Stimulated activated memory B cell treated with anti-CD40 and anti-IgM and Interleukin-4, amounts not matched to agents 10 μg/mL and 1 μg/mL and 100 μg/mL, for 72 hours (primary cell): ENCODE measurements around the gene MTIF2.
A peak's percentile ranks its signal among the peaks of the same experiment; 100 is the strongest.
"Not testable (repeated sequence)": the region's sequence is repeated elsewhere in the genome, so short reads cannot be mapped to it uniquely, and the experiment has no call there.

Experiments
- ATAC-seq: fragments of 150-1000 bp; cut with Tn5 transposase; 2 replicates; pipeline ENCODE4 v1.10.0; 2021
- H3K27ac Mint-ChIP-seq: one replicate; pipeline ENCODE4 v1.8.0; 2022; ENCODE audit warnings: mild to moderate bottlenecking, mixed read lengths
- H3K27me3 Mint-ChIP-seq: one replicate; pipeline ENCODE4 v1.8.0; 2022; ENCODE audit warnings: mixed read lengths
- H3K36me3 Mint-ChIP-seq: one replicate; pipeline ENCODE4 v1.8.0; 2022; ENCODE audit warnings: mixed read lengths
- H3K4me1 Mint-ChIP-seq: one replicate; pipeline ENCODE4 v1.8.0; 2022; ENCODE audit warnings: mixed read lengths
- H3K4me3 Mint-ChIP-seq: one replicate; pipeline ENCODE4 v1.8.0; 2022; ENCODE audit warnings: mild to moderate bottlenecking, moderate library complexity, mixed read lengths
- H3K9me3 Mint-ChIP-seq: one replicate; pipeline ENCODE4 v1.8.0; 2022; ENCODE audit warnings: mixed read lengths

Gene MTIF2, protein sequence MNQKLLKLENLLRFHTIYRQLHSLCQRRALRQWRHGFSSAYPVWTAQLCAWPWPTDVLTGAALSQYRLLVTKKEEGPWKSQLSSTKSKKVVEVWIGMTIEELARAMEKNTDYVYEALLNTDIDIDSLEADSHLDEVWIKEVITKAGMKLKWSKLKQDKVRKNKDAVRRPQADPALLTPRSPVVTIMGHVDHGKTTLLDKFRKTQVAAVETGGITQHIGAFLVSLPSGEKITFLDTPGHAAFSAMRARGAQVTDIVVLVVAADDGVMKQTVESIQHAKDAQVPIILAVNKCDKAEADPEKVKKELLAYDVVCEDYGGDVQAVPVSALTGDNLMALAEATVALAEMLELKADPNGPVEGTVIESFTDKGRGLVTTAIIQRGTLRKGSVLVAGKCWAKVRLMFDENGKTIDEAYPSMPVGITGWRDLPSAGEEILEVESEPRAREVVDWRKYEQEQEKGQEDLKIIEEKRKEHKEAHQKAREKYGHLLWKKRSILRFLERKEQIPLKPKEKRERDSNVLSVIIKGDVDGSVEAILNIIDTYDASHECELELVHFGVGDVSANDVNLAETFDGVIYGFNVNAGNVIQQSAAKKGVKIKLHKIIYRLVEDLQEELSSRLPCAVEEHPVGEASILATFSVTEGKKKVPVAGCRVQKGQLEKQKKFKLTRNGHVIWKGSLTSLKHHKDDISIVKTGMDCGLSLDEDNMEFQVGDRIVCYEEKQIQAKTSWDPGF

DNA sequence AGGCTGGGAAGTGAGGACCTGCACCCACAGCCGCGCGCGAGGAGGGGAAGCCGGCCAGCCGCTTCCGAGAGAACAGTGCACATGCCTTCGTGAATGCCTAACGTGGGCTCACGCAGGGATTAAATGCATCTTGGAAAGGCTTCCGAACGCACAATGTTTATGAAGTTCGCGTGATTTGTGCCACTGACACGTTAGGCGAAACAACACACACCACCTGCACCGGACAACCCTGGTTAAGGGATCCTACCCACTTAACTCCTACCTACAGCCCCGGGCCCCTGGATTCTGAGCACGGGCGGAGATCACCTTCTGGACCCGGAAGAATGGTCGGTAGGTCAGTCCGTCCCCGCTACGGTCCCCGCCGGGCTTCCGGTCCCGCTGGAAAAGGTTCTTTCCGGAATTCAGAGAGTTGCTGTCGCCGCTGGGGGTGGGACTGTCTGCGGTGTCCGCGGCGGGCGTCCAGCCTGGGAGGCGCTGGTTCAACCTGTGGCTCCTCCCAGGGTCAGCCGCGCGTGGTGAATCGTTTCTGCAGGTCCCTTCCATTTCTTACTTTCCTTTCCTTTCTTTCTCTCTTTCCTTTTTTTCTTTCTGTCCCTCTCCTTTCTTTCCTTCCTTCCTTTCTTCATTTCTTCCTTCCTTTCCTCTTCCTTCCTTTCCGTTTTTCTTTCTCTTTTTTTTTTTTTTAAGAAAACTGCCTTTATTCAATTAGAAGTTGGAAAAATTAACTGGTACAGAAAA is at the start of gene MTIF2:
TSS of gene MTIF2 (minus strand) at position 325 of the 738 bp plus-strand sequence. CDS start 5,373 bp downstream, outside the sequence.
- ATAC-seq = peak; percentile 99
- Mint-ChIP-seq H3K27ac (peak within 1 kb of the TSS; percentile 96), H3K27me3 (no peaks in the 10 kb centered on the region), H3K4me3 (peak within 1 kb of the TSS; percentile 88), H3K36me3 (peaks cover 8% of the 10 kb centered on the region), H3K4me1 (peaks cover 20% of the 10 kb centered on the region), H3K9me3 (no peaks in the 10 kb centered on the region)

DNA sequence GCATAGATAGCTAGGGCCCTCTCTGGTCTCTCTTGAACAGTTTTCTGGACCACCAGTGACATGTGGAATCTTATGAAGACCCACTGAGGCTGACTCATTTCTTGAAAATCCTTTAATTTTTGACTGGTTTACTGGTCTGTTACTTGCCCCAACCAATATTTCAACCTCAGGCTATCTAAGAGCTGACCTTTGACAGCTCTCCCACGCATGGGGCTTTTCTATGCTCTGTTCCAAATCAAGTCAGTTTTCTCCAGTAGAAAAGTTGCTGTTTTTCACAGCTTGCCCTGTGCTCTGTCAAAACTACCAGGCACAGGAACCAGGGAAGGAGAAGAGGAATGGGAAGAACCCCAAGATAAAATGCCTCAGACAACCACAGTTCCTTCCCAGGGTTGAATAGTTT is 46.0 kb upstream of the MTIF2 start:
- Mint-ChIP-seq H3K36me3 (peaks cover 26% of the 10 kb centered on the region), H3K27me3 (no peaks in the 10 kb centered on the region), H3K4me1 (no peaks in the 10 kb centered on the region), H3K4me3 (no peak overlapping the region), H3K27ac (no peak overlapping the region), H3K9me3 (no peaks in the 10 kb centered on the region)
- no peak for ATAC-seq

DNA sequence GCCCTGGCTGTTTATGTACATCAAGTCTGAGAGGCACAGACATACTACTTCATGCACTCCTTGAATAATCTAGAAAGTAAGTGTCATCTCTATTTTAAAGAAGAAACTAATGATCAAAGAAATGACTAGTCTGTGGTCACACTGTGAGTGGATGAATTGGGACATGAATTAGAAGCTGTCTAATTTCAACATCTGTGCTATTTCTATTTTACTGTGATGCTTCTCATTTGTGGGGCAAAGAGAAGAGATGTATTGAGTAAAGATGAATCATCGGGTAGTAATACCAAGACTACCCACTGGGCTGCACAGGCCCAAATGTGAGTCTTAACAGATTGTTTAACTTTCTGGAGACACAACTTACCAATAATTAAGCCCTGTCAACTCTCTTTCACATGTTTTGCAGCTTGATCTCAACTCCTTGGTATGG is 42.4 kb upstream of the MTIF2 start:
- H3K4me3 Mint-ChIP-seq = no peak overlapping the region
- H3K36me3 Mint-ChIP-seq = peaks cover 24% of the 10 kb centered on the region
- no peak overlapping the region for H3K27ac Mint-ChIP-seq
- no peaks in the 10 kb centered on the region for H3K27me3 Mint-ChIP-seq
- ATAC-seq = peak; percentile 60
- no peaks in the 10 kb centered on the region for H3K9me3 Mint-ChIP-seq
- H3K4me1 Mint-ChIP-seq = no peaks in the 10 kb centered on the region

DNA sequence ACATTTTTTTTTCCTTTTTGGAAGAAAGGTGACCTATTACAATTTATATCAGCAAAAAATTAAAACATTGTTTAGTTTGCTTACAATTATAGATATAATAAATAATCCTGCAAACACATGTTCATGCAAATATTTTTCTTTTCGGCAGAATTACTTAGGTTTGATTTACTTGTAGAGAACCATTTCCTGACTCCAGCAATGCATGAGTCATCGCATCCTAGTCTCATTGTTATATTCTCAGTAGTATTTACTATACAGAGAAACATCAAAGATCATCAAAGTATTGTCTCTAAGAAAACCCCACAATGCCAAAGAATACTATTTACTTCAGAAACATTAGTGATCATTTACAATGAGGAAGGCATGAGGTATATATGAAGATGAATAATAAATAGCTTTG is 40.4 kb upstream of the MTIF2 start:
- no peaks in the 10 kb centered on the region for H3K9me3 Mint-ChIP-seq
- ATAC-seq = no peak
- no peak overlapping the region for H3K4me3 Mint-ChIP-seq
- no peaks in the 10 kb centered on the region for H3K27me3 Mint-ChIP-seq
- H3K27ac Mint-ChIP-seq = no peak overlapping the region
- H3K4me1 Mint-ChIP-seq = no peaks in the 10 kb centered on the region
- H3K36me3 Mint-ChIP-seq = peaks cover 15% of the 10 kb centered on the region

DNA sequence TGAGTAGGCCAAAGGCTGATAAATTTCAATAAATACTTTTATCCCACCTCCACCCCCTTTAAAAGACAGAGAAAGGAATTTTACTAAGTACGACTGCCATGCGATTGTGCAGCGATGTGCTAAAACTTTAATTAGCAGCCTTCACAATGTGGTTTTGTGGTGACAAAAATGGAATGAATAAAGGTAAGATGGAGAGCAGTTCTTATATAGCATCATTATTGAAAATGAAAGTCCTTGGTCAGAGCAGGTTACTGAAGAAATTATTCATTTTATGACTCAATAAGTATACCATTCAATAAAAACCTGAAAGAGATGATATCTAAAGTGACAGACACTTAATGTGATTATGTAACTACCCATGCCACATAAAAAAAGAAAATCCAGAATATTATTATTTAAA is 33.2 kb upstream of the MTIF2 start:
- no peaks in the 10 kb centered on the region for H3K27me3 Mint-ChIP-seq
- no peak for ATAC-seq
- H3K9me3 Mint-ChIP-seq = no peaks in the 10 kb centered on the region
- no peak overlapping the region for H3K27ac Mint-ChIP-seq
- H3K4me3 Mint-ChIP-seq = no peak overlapping the region
- peaks cover 5% of the 10 kb centered on the region for H3K36me3 Mint-ChIP-seq
- no peaks in the 10 kb centered on the region for H3K4me1 Mint-ChIP-seq

DNA sequence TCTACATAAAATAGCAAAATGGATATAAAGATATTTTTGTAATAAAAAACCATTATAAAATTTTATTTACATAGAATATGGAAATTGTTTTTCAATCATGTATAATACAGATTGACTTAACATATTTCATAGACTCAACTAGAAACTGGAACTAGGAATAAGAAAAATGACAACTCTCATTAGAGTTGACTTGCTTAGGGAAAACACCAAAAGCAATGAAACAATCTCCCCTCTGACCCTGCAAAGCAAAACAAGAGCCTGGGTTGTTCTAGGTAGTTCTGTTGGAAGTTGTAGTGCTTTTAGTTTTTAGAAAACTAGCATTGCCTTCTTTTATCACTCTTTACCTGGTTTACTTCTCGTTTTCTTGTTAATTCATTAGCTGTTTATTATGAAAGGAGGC is 32.2 kb upstream of the MTIF2 start:
- ATAC-seq = no peak
- Mint-ChIP-seq H3K4me1 (no peaks in the 10 kb centered on the region), H3K9me3 (no peaks in the 10 kb centered on the region), H3K4me3 (no peak overlapping the region), H3K27ac (no peak overlapping the region), H3K27me3 (no peaks in the 10 kb centered on the region), H3K36me3 (peaks cover 5% of the 10 kb centered on the region)

DNA sequence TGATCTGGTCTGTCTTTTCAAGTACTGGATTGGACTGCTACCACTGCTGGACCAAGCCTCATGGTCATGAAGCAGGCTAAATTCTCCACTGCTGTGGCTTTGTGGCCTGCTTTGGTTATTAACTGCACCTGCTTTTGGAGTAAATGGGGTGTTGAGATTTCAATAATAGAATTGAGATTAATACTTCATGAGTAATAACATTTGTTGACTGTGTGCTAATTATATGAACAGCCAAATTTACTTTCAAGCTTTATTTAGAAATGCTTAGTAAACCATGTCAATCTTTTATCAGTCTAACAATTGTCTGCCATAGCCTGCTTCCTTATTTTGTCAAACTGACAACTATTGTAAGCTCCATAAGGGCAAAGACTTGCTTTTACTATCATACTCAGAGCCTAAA is 27.4 kb upstream of the MTIF2 start:
- ATAC-seq = no peak
- no peaks in the 10 kb centered on the region for H3K9me3 Mint-ChIP-seq
- no peaks in the 10 kb centered on the region for H3K36me3 Mint-ChIP-seq
- H3K27me3 Mint-ChIP-seq = no peaks in the 10 kb centered on the region
- H3K27ac Mint-ChIP-seq = no peak overlapping the region
- H3K4me3 Mint-ChIP-seq = no peak overlapping the region
- H3K4me1 Mint-ChIP-seq = no peaks in the 10 kb centered on the region

DNA sequence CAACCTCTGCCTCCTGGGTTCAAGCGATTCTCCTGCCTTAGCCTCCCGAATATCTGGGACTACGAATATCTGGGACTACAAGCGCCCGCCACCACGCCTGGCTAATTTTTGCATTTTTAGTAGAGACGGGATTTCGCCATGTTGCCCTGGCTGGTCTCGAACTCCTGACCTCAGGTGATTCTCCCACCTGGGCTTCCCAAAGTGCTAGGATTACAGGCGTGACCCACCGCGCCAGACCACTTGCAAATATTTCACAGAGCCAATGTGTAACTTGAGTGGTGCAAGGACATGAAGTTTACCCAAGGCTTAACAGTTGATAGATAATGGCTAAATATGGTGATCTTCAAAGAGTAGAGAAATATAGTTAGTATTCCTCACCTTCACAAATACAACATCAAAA is 14.1 kb upstream of the MTIF2 start:
- ATAC-seq = no peak
- Mint-ChIP-seq H3K4me3 (peak overlapping the region; percentile 24), H3K27me3 (no peaks in the 10 kb centered on the region), H3K36me3 (no peaks in the 10 kb centered on the region), H3K27ac (peak overlapping the region; percentile 96), H3K4me1 (peaks cover 24% of the 10 kb centered on the region), H3K9me3 (no peaks in the 10 kb centered on the region)

DNA sequence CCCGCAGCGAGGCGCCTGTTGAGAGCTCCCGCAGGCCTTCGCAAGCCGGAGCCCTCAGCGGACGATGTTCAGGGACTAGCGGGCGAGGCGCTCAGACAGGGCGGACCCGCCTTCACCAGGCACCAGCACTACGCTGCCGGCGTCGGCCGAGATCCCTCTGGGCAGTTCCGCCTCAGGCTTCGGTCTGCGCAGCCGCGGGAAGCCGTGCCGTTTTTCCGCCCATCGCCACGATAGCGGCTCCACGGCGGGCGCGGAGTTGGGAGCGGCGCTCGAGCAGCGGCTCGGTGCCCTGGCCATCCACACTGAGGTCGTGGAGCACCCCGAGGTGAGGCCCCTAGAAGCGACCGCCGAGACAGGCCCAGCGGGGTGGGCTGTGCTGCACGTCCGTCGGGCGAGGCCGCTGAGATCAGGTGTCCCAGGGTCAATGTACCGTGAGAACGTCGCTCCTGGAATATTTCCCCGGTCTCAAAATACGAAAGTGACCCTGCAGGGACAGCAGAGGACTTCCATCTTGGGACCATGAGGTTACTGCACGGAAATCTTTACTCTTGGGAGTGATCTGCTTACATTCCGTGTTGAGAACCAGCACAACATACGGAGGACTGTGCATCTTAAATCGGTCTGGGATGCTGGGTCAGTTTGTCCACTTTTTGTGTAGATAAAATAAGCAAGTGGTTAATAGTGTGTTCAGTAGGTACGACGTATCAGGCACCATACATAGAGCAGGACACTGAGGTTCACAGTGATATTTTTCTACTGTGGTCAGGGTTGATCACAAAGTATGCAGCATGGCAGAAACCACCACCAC is 13.3 kb upstream of the MTIF2 start:
- peak; percentile 99 for ATAC-seq

DNA sequence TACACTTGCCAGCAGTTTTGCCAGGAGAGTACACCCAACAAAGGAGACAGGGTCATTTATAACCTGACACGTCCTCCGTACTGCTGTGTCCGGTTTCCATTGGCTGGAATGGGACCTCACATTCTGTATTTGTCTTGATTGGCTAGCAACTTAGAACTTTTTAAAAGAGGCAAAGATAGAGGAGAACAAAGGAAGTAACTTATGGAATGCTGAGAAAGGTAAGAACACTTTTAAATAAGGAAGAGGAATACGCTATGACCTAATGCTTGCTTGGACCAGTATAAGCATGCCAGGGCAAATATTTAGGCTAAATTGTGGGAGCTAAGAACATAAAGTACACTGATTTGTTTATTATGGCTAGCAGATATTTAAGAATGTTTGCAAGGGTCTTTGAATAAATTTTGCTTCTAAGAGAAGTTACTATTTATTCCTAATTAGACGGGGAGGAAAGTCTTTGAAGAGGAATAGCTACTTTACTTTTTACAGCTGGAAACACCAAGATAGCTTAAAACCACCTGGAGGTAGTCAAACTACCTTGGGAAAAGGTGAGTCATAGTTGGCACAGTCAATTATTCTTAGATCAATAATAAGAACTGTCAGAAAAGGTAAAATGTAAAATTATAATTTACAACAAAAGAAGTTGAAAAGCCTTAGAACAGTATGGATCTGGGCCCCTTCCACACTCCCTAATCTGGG is 12.0 kb upstream of the MTIF2 start:
- H3K9me3 Mint-ChIP-seq, ATAC-seq, H3K36me3 Mint-ChIP-seq, H3K27me3 Mint-ChIP-seq: not testable (repeated sequence)
- Mint-ChIP-seq H3K4me1 (peaks cover 18% of the 10 kb centered on the region), H3K27ac (peak overlapping the region; percentile 96), H3K4me3 (peak overlapping the region; percentile 54)

More for the DNA sequence above, 13.3 kb upstream of the MTIF2 start:
- no peaks in the 10 kb centered on the region for H3K9me3 Mint-ChIP-seq
- H3K4me1 Mint-ChIP-seq = peaks cover 24% of the 10 kb centered on the region
- peak overlapping the region; percentile 96 for H3K27ac Mint-ChIP-seq
- no peaks in the 10 kb centered on the region for H3K36me3 Mint-ChIP-seq
- peak overlapping the region; percentile 85 for H3K4me3 Mint-ChIP-seq
- no peaks in the 10 kb centered on the region for H3K27me3 Mint-ChIP-seq

DNA sequence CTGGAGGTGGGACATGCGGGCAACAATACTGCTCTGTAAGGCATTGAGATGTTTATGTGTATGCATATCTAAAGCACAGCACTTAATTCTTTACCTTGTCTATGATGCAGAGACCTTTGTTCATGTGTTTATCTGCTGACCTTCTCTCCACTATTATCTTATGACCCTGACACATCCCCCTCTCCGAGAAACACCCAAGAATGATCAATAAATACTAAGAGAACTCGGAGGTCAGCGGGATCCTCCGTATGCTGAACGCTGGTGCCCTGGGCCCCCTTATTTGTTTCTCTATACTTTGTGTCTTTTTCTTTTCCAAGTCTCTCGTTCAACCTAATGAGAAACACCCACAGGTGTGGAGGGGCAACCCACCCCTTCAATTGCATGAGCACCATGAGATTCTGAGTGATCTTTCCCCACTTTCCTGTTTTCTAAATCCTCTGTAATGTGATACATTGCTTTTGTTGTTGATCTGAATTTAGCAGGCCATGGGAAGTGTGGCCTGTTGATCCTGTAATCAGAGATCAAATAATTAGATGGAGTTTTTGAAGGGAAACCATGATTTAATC is 10.9 kb upstream of the MTIF2 start:
- not testable (repeated sequence) for H3K36me3 Mint-ChIP-seq, H3K27ac Mint-ChIP-seq, ATAC-seq, H3K9me3 Mint-ChIP-seq, H3K4me3 Mint-ChIP-seq, H3K27me3 Mint-ChIP-seq
- peaks cover 14% of the 10 kb centered on the region for H3K4me1 Mint-ChIP-seq

DNA sequence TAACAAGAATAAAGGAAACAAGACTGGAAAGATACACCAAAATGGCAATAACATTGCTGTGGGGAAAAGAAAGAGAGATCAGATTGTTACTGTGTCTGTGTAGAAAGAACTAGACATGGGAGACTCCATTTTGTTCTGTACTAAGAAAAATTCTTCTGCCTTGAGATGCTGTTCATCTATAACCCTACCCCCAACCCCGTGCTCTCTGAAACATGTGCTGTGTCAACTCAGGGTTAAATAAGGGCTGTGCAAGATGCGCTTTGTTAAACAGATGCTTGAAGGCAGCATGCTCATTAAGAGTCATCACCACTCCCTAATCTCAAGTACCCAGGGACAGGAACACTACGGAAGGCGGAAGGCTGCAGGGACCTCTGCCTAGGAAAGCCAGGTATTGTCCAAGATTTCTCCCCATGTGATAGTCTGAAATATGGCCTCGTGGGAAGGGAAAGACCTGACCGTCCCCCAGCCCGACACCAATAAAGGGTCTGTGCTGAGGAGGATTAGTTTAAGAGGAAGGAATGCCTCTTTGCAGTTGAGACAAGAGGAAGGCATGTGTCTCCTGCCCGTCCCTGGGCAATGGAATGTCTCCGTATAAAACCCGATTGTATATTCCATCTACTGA is 10.3 kb upstream of the MTIF2 start:
- H3K4me3 Mint-ChIP-seq, H3K27ac Mint-ChIP-seq: not testable (repeated sequence)
- H3K4me1 Mint-ChIP-seq = peaks cover 11% of the 10 kb centered on the region

DNA sequence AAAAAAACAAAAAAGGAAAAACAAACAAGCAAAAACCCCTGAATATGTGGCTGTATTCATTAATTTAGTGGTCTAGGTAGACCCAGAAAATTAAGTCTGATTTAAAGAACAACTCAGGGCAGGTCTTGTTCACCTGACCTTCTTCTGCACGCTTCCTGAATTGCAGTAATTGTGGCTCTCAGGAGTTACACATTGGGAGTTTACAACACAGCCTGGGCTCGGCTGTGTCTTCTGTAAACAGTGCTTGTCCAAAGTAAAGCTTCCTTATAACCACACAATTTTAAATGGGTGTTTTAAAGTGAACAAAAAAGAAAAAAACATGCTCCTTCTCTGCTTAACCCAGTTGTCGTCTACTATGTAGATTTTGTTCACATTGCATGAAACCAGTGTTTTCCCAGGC is 8.3 kb upstream of the MTIF2 start:
- ATAC-seq = no peak
- H3K4me1 Mint-ChIP-seq = no peaks in the 10 kb centered on the region
- H3K27me3 Mint-ChIP-seq = no peaks in the 10 kb centered on the region
- H3K9me3 Mint-ChIP-seq = no peaks in the 10 kb centered on the region
- no peaks in the 10 kb centered on the region for H3K36me3 Mint-ChIP-seq
- no peak overlapping the region for H3K27ac Mint-ChIP-seq
- no peak overlapping the region for H3K4me3 Mint-ChIP-seq

More for the DNA sequence above, 10.3 kb upstream of the MTIF2 start:
- H3K36me3 Mint-ChIP-seq, H3K27me3 Mint-ChIP-seq, H3K9me3 Mint-ChIP-seq, ATAC-seq: not testable (repeated sequence)

DNA sequence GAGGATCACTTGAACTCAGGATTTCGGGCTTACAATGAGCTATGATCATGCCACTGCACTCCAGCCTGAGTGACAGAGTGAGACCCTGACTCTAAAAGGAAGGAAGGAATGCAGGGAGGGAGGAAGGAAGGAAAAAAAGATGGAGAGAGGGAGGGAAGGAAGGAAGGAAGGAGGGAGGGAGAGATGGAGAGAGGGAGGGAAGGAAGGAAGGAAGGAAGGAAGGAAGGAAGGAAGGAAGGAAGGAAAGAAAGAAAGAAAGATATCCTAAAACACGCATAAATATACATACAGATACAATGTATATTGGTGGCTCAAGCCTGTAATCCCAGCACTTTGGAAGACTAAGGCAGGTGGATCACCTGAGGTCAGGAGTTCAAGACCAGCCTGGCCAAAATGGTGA is 5.3 kb upstream of the MTIF2 start:
- not testable (repeated sequence) for H3K27me3 Mint-ChIP-seq

More for the DNA sequence above, 5.3 kb upstream of the MTIF2 start:
- H3K9me3 Mint-ChIP-seq, H3K36me3 Mint-ChIP-seq, H3K4me3 Mint-ChIP-seq, ATAC-seq, H3K27ac Mint-ChIP-seq: not testable (repeated sequence)
- peaks cover 10% of the 10 kb centered on the region for H3K4me1 Mint-ChIP-seq
